Gastroesophageal sphincter (tissue), 2 donors: ENCODE measurements around the gene MAPT.

ENCODE experiments used
- EP300 ChIP-seq: sonication (generic); formaldehyde crosslinking; IDR thresholded peaks from one replicate; pipeline ENCODE4 v1.6.1; 2017; ENCODE audit warnings: antibody characterized with exemption, mild to moderate bottlenecking
- POLR2AphosphoS5 ChIP-seq: sonication (generic); formaldehyde crosslinking; IDR thresholded peaks from one replicate; pipeline ENCODE4 v1.6.1; 2017; ENCODE audit warnings: antibody characterized with exemption

DNA sequence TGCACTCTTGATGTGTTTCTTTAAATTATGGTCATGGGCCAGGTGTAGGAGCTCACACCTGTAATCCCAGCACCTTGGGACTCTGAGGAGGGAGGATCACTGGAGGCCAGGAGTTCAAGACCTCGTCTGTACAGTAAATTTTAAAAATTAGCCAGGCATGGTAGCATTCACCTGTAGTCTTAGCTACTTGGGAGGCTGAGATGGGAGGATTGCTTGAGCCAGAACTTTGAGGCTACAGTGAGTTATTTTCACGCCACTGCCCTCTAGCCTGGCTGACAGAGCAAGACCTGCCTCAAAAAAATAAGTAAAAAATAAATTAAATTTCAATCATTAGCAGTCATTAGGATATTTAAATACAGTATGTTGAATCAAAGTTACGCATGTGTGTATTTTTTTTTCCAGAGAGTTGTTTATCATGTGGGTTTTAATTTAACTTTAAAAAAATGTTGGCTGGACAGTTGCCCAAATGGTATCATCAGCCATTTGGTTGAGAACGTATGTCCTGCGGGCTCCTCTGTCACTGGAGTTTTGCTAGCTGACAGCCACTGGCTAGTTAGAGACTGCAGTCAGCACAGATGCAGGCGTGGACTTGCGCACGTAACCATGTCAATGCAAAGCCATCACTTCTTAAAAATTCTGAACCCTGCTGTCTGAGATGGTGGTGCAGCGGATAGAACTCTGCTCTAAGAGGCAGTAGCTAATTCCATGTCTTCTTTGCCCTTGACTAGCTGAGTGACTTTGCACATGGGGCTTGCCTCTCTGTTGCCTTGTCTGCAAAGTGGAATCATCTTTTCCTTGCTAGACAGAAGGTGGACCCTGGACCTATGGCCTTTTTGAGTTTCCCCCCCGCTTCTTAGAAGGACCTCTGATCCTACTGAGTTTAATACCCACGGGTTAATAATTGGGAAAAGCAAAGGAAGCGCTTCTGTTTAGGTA lies 40.0 kb downstream of the MAPT start:
- TF ChIP-seq POLR2AphosphoS5 (no peak), EP300 (no peak)
